IMR-90 (cell line): ENCODE measurements around the gene DLG3.

ENCODE experiments used
- POLR2A ChIP-seq: IDR thresholded peaks from 2 replicates; pipeline ENCODE4 v1.6.1; 2012; ENCODE audit warnings: mild to moderate bottlenecking, low read depth, low read length
- TF ChIP-seq, protein P1 (sequence below): conservative IDR thresholded peaks from 2 replicates; pipeline ENCODE4 v1.5.1; 2012; ENCODE audit warnings: mild to moderate bottlenecking, low read depth, low read length, improper control_type of control experiment

DNA sequence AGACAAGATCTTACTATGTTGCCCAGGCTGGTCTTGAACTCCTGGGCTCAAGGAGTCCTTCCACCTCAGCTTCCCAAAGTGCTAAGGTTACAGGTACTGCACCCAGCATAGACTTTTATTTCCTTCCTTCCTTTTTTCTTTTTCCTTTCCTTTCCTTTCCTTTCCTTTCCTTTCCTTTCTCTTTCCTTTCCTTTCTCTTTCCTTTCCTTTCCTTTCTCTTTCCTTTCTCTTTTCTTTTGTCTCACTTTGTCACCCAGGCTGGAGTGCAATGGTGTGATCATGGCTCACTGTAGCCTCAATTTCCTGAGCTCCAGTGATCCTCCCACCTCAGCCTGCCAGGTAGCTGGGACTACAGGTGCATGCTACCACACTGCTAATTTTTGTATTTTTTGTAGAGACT lies 19.4 kb downstream of the DLG3 start:
- TF ChIP-seq, protein P1, sequence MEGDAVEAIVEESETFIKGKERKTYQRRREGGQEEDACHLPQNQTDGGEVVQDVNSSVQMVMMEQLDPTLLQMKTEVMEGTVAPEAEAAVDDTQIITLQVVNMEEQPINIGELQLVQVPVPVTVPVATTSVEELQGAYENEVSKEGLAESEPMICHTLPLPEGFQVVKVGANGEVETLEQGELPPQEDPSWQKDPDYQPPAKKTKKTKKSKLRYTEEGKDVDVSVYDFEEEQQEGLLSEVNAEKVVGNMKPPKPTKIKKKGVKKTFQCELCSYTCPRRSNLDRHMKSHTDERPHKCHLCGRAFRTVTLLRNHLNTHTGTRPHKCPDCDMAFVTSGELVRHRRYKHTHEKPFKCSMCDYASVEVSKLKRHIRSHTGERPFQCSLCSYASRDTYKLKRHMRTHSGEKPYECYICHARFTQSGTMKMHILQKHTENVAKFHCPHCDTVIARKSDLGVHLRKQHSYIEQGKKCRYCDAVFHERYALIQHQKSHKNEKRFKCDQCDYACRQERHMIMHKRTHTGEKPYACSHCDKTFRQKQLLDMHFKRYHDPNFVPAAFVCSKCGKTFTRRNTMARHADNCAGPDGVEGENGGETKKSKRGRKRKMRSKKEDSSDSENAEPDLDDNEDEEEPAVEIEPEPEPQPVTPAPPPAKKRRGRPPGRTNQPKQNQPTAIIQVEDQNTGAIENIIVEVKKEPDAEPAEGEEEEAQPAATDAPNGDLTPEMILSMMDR = no peak
- TF ChIP-seq POLR2A = no peak
